Liver (tissue), 9 donors: ENCODE measurements around the gene ZNF446. TPM values are rescaled to one million over a fixed set of nuclear protein-coding genes. Genes with fewer than 3 reads are reported as not detected.

Source experiments
- DNase-seq: peaks from one replicate; pipeline ENCODE4 v3.0.0-alpha.2; 2017; ENCODE audit warnings: low spot score
- H3K27ac ChIP-seq, 2 donors: one replicate each; pipeline ENCODE4 v1.7.0; 2013; ENCODE audit warnings: inconsistent platforms in 2 of 2, low read length in 2 of 2, control low read depth in 1 of 2, low read depth in 1 of 2, mild to moderate bottlenecking in 1 of 2
- H3K27me3 ChIP-seq, 4 donors: one replicate each; pipeline versions ENCODE4 v1.6.1 to v1.7.0; 2013; ENCODE audit warnings: low read length in 3 of 4, inconsistent platforms in 1 of 4, mild to moderate bottlenecking in 1 of 4, moderate library complexity in 1 of 4; ENCODE audit not compliant: control insufficient read depth in 4 of 4, insufficient read depth in 4 of 4
- H3K36me3 ChIP-seq, 4 donors: one replicate each; pipeline versions ENCODE4 v1.6.1 to v1.7.0; 2013; ENCODE audit warnings: low read length in 3 of 4, mild to moderate bottlenecking in 3 of 4, low read depth in 1 of 4, moderate library complexity in 1 of 4; ENCODE audit not compliant: control insufficient read depth in 4 of 4, insufficient read depth in 3 of 4
- H3K4me1 ChIP-seq, 4 donors: one replicate each; pipeline versions ENCODE4 v1.6.1 to v1.7.0; 2013; ENCODE audit warnings: low read length in 3 of 4, mild to moderate bottlenecking in 3 of 4, moderate library complexity in 1 of 4; ENCODE audit not compliant: control insufficient read depth in 4 of 4, insufficient read depth in 4 of 4
- H3K4me3 ChIP-seq, 3 donors: one replicate each; pipeline versions ENCODE4 v1.6.1 to v1.7.0; 2013; ENCODE audit warnings: low read length in 3 of 3, control low read depth in 1 of 3, low read depth in 1 of 3, mild to moderate bottlenecking in 1 of 3
- H3K9ac ChIP-seq, 2 donors: one replicate each; pipeline ENCODE4 v1.7.0; 2013; ENCODE audit warnings: low read length in 2 of 2, mild to moderate bottlenecking in 2 of 2, moderate library complexity in 2 of 2, control low read depth in 1 of 2, low read depth in 1 of 2
- H3K9me3 ChIP-seq, 4 donors: one replicate each; pipeline versions ENCODE4 v1.6.1 to v1.7.0; 2013; ENCODE audit warnings: low read length in 3 of 4; ENCODE audit not compliant: control insufficient read depth in 4 of 4
- ATF3 ChIP-seq: IDR thresholded peaks from 2 replicates; pipeline ENCODE4 v1.6.1; 2016; ENCODE audit warnings: antibody characterized with exemption
- CTCF ChIP-seq: fragments of 150-350 bp; IDR thresholded peaks from 2 replicates; pipeline ENCODE4 v1.5.1; 2017; ENCODE audit warnings: improper control_type of control experiment, low read depth, low read length; ENCODE audit not compliant: missing input control
- EGR1 ChIP-seq, 2 donors: IDR thresholded peaks; 2 replicates each; pipeline ENCODE4 v1.6.1; 2016 to 2018; ENCODE audit warnings: antibody characterized with exemption in 2 of 2, low read depth in 2 of 2
- FOXA1 ChIP-seq: IDR thresholded peaks from 2 replicates; pipeline ENCODE4 v1.6.1; 2016; ENCODE audit warnings: antibody characterized with exemption
- FOXA2 ChIP-seq: IDR thresholded peaks from 2 replicates; pipeline ENCODE4 v1.6.1; 2016; ENCODE audit warnings: antibody characterized with exemption
- GABPA ChIP-seq, 2 donors: IDR thresholded peaks in 1 of 2; conservative IDR thresholded peaks in 1 of 2; 2 replicates each; pipeline ENCODE4 v1.6.1; 2016; ENCODE audit warnings: antibody characterized with exemption in 2 of 2, mild to moderate bottlenecking in 1 of 2, moderate library complexity in 1 of 2
- HNF4A ChIP-seq, 2 donors: conservative IDR thresholded peaks; 2 replicates each; pipeline ENCODE4 v1.6.1; 2016; ENCODE audit warnings: antibody characterized with exemption in 2 of 2, mild to moderate bottlenecking in 2 of 2
- HNF4G ChIP-seq: IDR thresholded peaks from 2 replicates; pipeline ENCODE4 v1.6.1; 2016; ENCODE audit warnings: antibody characterized with exemption
- JUND ChIP-seq, 2 donors: IDR thresholded peaks; 2 replicates each; pipeline ENCODE4 v1.6.1; 2016; ENCODE audit warnings: antibody characterized with exemption in 2 of 2
- MAX ChIP-seq: IDR thresholded peaks from 2 replicates; pipeline ENCODE4 v1.6.1; 2016; ENCODE audit warnings: antibody characterized with exemption
- NR2F2 ChIP-seq: IDR thresholded peaks from 2 replicates; pipeline ENCODE4 v1.6.1; 2016; ENCODE audit warnings: antibody characterized with exemption
- RAD21 ChIP-seq, 2 donors: IDR thresholded peaks; 2 replicates each; pipeline ENCODE4 v1.6.1; 2016; ENCODE audit warnings: antibody characterized with exemption in 2 of 2, mild to moderate bottlenecking in 2 of 2
- REST ChIP-seq: IDR thresholded peaks from 2 replicates; pipeline ENCODE4 v1.6.1; 2016; ENCODE audit warnings: antibody characterized with exemption, mild to moderate bottlenecking
- RXRA ChIP-seq, 2 donors: IDR thresholded peaks; 2 replicates each; pipeline ENCODE4 v1.6.1; 2017 to 2018; ENCODE audit warnings: antibody characterized with exemption in 2 of 2, mild to moderate bottlenecking in 1 of 2
- SP1 ChIP-seq: IDR thresholded peaks from 2 replicates; pipeline ENCODE4 v1.6.1; 2018; ENCODE audit warnings: antibody characterized with exemption, mild to moderate bottlenecking
- TAF1 ChIP-seq: conservative IDR thresholded peaks from 2 replicates; pipeline ENCODE4 v1.6.1; 2016; ENCODE audit warnings: antibody characterized with exemption, mild to moderate bottlenecking
- YY1 ChIP-seq: IDR thresholded peaks from 2 replicates; pipeline ENCODE4 v1.6.1; 2016; ENCODE audit warnings: antibody characterized with exemption, mild to moderate bottlenecking
- ZBTB33 ChIP-seq: IDR thresholded peaks from 2 replicates; pipeline ENCODE4 v1.6.1; 2016; ENCODE audit warnings: antibody characterized with exemption
- WGBS: extraction: QIAGEN DNeasy Blood & Tissue Kit; methylation state at CpG from one replicate; pipeline ENCODE4 v1.1.7; 2013; 5-methylcytosine and 5-hydroxymethylcytosine counted together
- polyA plus RNA-seq, 2 donors: library from polyadenylated mRNA; stranded (reverse) in 1 of 2; unstranded in 1 of 2; fragments of 200-250 nt in 1 of 2; fragments of >200 nt in 1 of 2; fragmentation: Nextera tagmentation in 1 of 2; extraction: Ambion mirVana in 1 of 2; gene quantifications; one replicate each; pipeline versions ENCODE4 v1.2.1 to v1.2.3, GENCODE V29; 2013 to 2015
- total RNA-seq, 2 donors: library from RNA; depleted of rRNA; stranded (reverse); fragments of >200 nt; gene quantifications; one replicate each; pipeline ENCODE4 v1.2.3, GENCODE V29; 2014
- donor health status: healthy.
- donor health status: healthy.
- donor health status: healthy.
- donor health status: healthy.
- donor health status: healthy.

ZNF446 gene
- total and polyA plus RNA-seq, 4 donors, result 2.8 to 4.8 (median 3.9) TPM

GRCh38 chr19:58428617-58429016 lies 47.5 kb upstream of the ZNF446 start:
- H3K27ac ChIP-seq, result no peak overlapping the region

More at GRCh38 chr19:58428617-58429016, 47.5 kb upstream of the ZNF446 start:
- peaks cover under 1 to 7% (median 5%) of the 10 kb centered on the region in 4 donors for H3K36me3 ChIP-seq
- H3K4me3 ChIP-seq, result peak overlapping the region in 2 of 3 donors; percentile 22 to 50
- no peaks in the 10 kb centered on the region for H3K4me1 ChIP-seq
- peaks cover 49 to 75% (median 63%) of the 10 kb centered on the region in 4 donors for H3K9me3 ChIP-seq
- H3K27me3 ChIP-seq, result no peaks in the 10 kb centered on the region
- no peak overlapping the region for H3K9ac ChIP-seq
- TF ChIP-seq HNF4A (conservative IDR thresholded peaks at IDR 0.05), result no peak
- no peak for TF ChIP-seq REST
- TF ChIP-seq HNF4G, result no peak
- TF ChIP-seq GABPA (IDR thresholded peaks at IDR 0.05 in 1 of 2, conservative IDR thresholded peaks at IDR 0.05 in 1 of 2), result no peak
- TF ChIP-seq MAX, result no peak
- no peak for TF ChIP-seq RXRA (IDR thresholded peaks at IDR 0.05)
- TF ChIP-seq RAD21 (IDR thresholded peaks at IDR 0.05), result no peak
- TF ChIP-seq FOXA1, result no peak
- no peak for TF ChIP-seq ATF3
- no peak for TF ChIP-seq CTCF
- TF ChIP-seq NR2F2, result no peak
- no peak for TF ChIP-seq SP1
- no peak for TF ChIP-seq ZBTB33
- TF ChIP-seq YY1, result no peak
- TF ChIP-seq FOXA2, result no peak
- no peak for TF ChIP-seq EGR1 (IDR thresholded peaks at IDR 0.05; ENCODE audit: low read depth in 2 of 2)
- no peak for TF ChIP-seq TAF1
- no peak for TF ChIP-seq JUND (IDR thresholded peaks at IDR 0.05)
- 93% methylated on average over 1 of the region's 1 CpG for WGBS
- DNase-seq, result no peak
